ENCODE results near the gene DUOX2.
"Not testable (repeated sequence)": the region's sequence is repeated elsewhere in the genome, so short reads cannot be mapped to it uniquely, and the experiment has no call there.

Gene DUOX2

GRCh38 chr15:45105586-45105985 is 8.4 kb downstream of the DUOX2 start:
- Histone ChIP-seq H3K4me1 (ENCODE audit: insufficient read depth, low read length) (no peaks in the 10 kb centered on the region), H3K4me3 (ENCODE audit: low read depth in 1 of 2, low read length in 2 of 2) (no peak overlapping the region), H3K27me3 (ENCODE audit: control insufficient read depth in 1 of 2, insufficient read depth in 2 of 2, low read length in 2 of 2) (peaks cover 0 to 15% of the 10 kb centered on the region in 2 donors), H3K9me3 (ENCODE audit: low read length) (no peaks in the 10 kb centered on the region), H3K36me3 (ENCODE audit: insufficient read depth, low read length) (no peaks in the 10 kb centered on the region), H3K27ac (ENCODE audit: low read depth, low read length) (no peak overlapping the region), H3K9ac (ENCODE audit: low read length) (no peak overlapping the region)

- not testable (repeated sequence) for H3K27me3 ChIP-seq (ENCODE audit: control insufficient read depth in 1 of 2, insufficient read depth in 2 of 2, low read length in 2 of 2); H3K27ac ChIP-seq (ENCODE audit: low read depth, low read length); H3K9me3 ChIP-seq (ENCODE audit: low read length); H3K4me1 ChIP-seq (ENCODE audit: insufficient read depth, low read length); H3K36me3 ChIP-seq (ENCODE audit: insufficient read depth, low read length); H3K4me3 ChIP-seq (ENCODE audit: low read depth in 1 of 2, low read length in 2 of 2); H3K9ac ChIP-seq (ENCODE audit: low read length)
Measured at GRCh38 chr15:45104170-45104569, 9.8 kb downstream of the DUOX2 start.

- Histone ChIP-seq H3K27me3 (ENCODE audit: control insufficient read depth in 1 of 2, insufficient read depth in 2 of 2, low read length in 2 of 2) (no peaks in the 10 kb centered on the region), H3K4me3 (ENCODE audit: low read depth in 1 of 2, low read length in 2 of 2) (no peak overlapping the region), H3K9me3 (ENCODE audit: low read length) (no peaks in the 10 kb centered on the region), H3K27ac (ENCODE audit: low read depth, low read length) (no peak overlapping the region), H3K9ac (ENCODE audit: low read length) (no peak overlapping the region), H3K4me1 (ENCODE audit: insufficient read depth, low read length) (no peaks in the 10 kb centered on the region), H3K36me3 (ENCODE audit: insufficient read depth, low read length) (no peaks in the 10 kb centered on the region)
Measured at GRCh38 chr15:45102226-45102625, 11.7 kb downstream of the DUOX2 start.

GRCh38 chr15:45101749-45102148 is 12.2 kb downstream of the DUOX2 start:
- no peak overlapping the region for H3K27ac ChIP-seq (ENCODE audit: low read depth, low read length)
- H3K4me3 ChIP-seq (ENCODE audit: low read depth in 1 of 2, low read length in 2 of 2): no peak overlapping the region
- no peaks in the 10 kb centered on the region for H3K27me3 ChIP-seq (ENCODE audit: control insufficient read depth in 1 of 2, insufficient read depth in 2 of 2, low read length in 2 of 2)
- no peaks in the 10 kb centered on the region for H3K4me1 ChIP-seq (ENCODE audit: insufficient read depth, low read length)
- H3K9ac ChIP-seq (ENCODE audit: low read length): no peak overlapping the region
- no peaks in the 10 kb centered on the region for H3K9me3 ChIP-seq (ENCODE audit: low read length)
- H3K36me3 ChIP-seq (ENCODE audit: insufficient read depth, low read length): no peaks in the 10 kb centered on the region

GRCh38 chr15:45100884-45101625 is 12.9 kb downstream of the DUOX2 start:
- H3K36me3 ChIP-seq (ENCODE audit: insufficient read depth, low read length): no peaks in the 10 kb centered on the region
- H3K27me3 ChIP-seq (ENCODE audit: control insufficient read depth in 1 of 2, insufficient read depth in 2 of 2, low read length in 2 of 2): no peaks in the 10 kb centered on the region
- H3K27ac ChIP-seq (ENCODE audit: low read depth, low read length): no peak overlapping the region
- H3K9me3 ChIP-seq (ENCODE audit: low read length): no peaks in the 10 kb centered on the region
- no peak overlapping the region for H3K4me3 ChIP-seq (ENCODE audit: low read depth in 1 of 2, low read length in 2 of 2)
- no peaks in the 10 kb centered on the region for H3K4me1 ChIP-seq (ENCODE audit: insufficient read depth, low read length)
- H3K9ac ChIP-seq (ENCODE audit: low read length): no peak overlapping the region

GRCh38 chr15:45099549-45100165 is 14.3 kb downstream of the DUOX2 start:
- Histone ChIP-seq H3K4me1 (ENCODE audit: insufficient read depth, low read length) (no peaks in the 10 kb centered on the region), H3K36me3 (ENCODE audit: insufficient read depth, low read length) (no peaks in the 10 kb centered on the region), H3K9ac (ENCODE audit: low read length) (no peak overlapping the region), H3K27ac (ENCODE audit: low read depth, low read length) (no peak overlapping the region), H3K27me3 (ENCODE audit: control insufficient read depth in 1 of 2, insufficient read depth in 2 of 2, low read length in 2 of 2) (no peaks in the 10 kb centered on the region), H3K4me3 (ENCODE audit: low read depth in 1 of 2, low read length in 2 of 2) (no peak overlapping the region), H3K9me3 (ENCODE audit: low read length) (no peaks in the 10 kb centered on the region)

GRCh38 chr15:45097466-45097865 is 16.5 kb downstream of the DUOX2 start:
- no peaks in the 10 kb centered on the region for H3K4me1 ChIP-seq (ENCODE audit: insufficient read depth, low read length)
- no peak overlapping the region for H3K4me3 ChIP-seq (ENCODE audit: low read depth in 1 of 2, low read length in 2 of 2)
- no peak overlapping the region for H3K27ac ChIP-seq (ENCODE audit: low read depth, low read length)
- H3K9me3 ChIP-seq (ENCODE audit: low read length): no peaks in the 10 kb centered on the region
- no peaks in the 10 kb centered on the region for H3K36me3 ChIP-seq (ENCODE audit: insufficient read depth, low read length)
- H3K9ac ChIP-seq (ENCODE audit: low read length): no peak overlapping the region
- no peaks in the 10 kb centered on the region for H3K27me3 ChIP-seq (ENCODE audit: control insufficient read depth in 1 of 2, insufficient read depth in 2 of 2, low read length in 2 of 2)

GRCh38 chr15:45095661-45096060 is 18.3 kb downstream of the DUOX2 start:
- H3K27ac ChIP-seq (ENCODE audit: low read depth, low read length): no peak overlapping the region
- H3K36me3 ChIP-seq (ENCODE audit: insufficient read depth, low read length): no peaks in the 10 kb centered on the region
- H3K4me3 ChIP-seq (ENCODE audit: low read depth in 1 of 2, low read length in 2 of 2): no peak overlapping the region
- H3K9me3 ChIP-seq (ENCODE audit: low read length): no peaks in the 10 kb centered on the region
- H3K27me3 ChIP-seq (ENCODE audit: control insufficient read depth in 1 of 2, insufficient read depth in 2 of 2, low read length in 2 of 2): no peaks in the 10 kb centered on the region
- no peak overlapping the region for H3K9ac ChIP-seq (ENCODE audit: low read length)
- no peaks in the 10 kb centered on the region for H3K4me1 ChIP-seq (ENCODE audit: insufficient read depth, low read length)

GRCh38 chr15:45094358-45094730 is 19.6 kb downstream of the DUOX2 start:
- Histone ChIP-seq H3K9ac (ENCODE audit: low read length) (no peak overlapping the region), H3K27me3 (ENCODE audit: control insufficient read depth in 1 of 2, insufficient read depth in 2 of 2, low read length in 2 of 2) (no peaks in the 10 kb centered on the region), H3K4me3 (ENCODE audit: low read depth in 1 of 2, low read length in 2 of 2) (no peak overlapping the region), H3K27ac (ENCODE audit: low read depth, low read length) (no peak overlapping the region), H3K4me1 (ENCODE audit: insufficient read depth, low read length) (no peaks in the 10 kb centered on the region), H3K9me3 (ENCODE audit: low read length) (no peaks in the 10 kb centered on the region), H3K36me3 (ENCODE audit: insufficient read depth, low read length) (no peaks in the 10 kb centered on the region)

- H3K36me3 ChIP-seq (ENCODE audit: insufficient read depth, low read length): no peaks in the 10 kb centered on the region
- no peaks in the 10 kb centered on the region for H3K9me3 ChIP-seq (ENCODE audit: low read length)
- no peak overlapping the region for H3K9ac ChIP-seq (ENCODE audit: low read length)
- H3K27me3 ChIP-seq (ENCODE audit: control insufficient read depth in 1 of 2, insufficient read depth in 2 of 2, low read length in 2 of 2): no peaks in the 10 kb centered on the region
- no peaks in the 10 kb centered on the region for H3K4me1 ChIP-seq (ENCODE audit: insufficient read depth, low read length)
- H3K27ac ChIP-seq (ENCODE audit: low read depth, low read length): no peak overlapping the region
- no peak overlapping the region for H3K4me3 ChIP-seq (ENCODE audit: low read depth in 1 of 2, low read length in 2 of 2)
Measured at GRCh38 chr15:45093622-45094357, 20.2 kb downstream of the DUOX2 start.

GRCh38 chr15:45093013-45093412 is 21.0 kb downstream of the DUOX2 start:
- H3K27ac ChIP-seq (ENCODE audit: low read depth, low read length): no peak overlapping the region
- no peaks in the 10 kb centered on the region for H3K27me3 ChIP-seq (ENCODE audit: control insufficient read depth in 1 of 2, insufficient read depth in 2 of 2, low read length in 2 of 2)
- no peaks in the 10 kb centered on the region for H3K4me1 ChIP-seq (ENCODE audit: insufficient read depth, low read length)
- no peak overlapping the region for H3K4me3 ChIP-seq (ENCODE audit: low read depth in 1 of 2, low read length in 2 of 2)
- no peak overlapping the region for H3K9ac ChIP-seq (ENCODE audit: low read length)
- no peaks in the 10 kb centered on the region for H3K9me3 ChIP-seq (ENCODE audit: low read length)
- no peaks in the 10 kb centered on the region for H3K36me3 ChIP-seq (ENCODE audit: insufficient read depth, low read length)

Measured in muscle layer of colon (tissue), 2 donors.